SK-N-SH (cell line): Measurements from ENCODE around the gene CEP95.

Experiments used
- FOXM1 ChIP-seq: IDR thresholded peaks from 2 replicates; pipeline ENCODE4 v1.4.0; 2012; ENCODE audit warnings: low read depth, mild to moderate bottlenecking
- JUND ChIP-seq: IDR thresholded peaks from 2 replicates; pipeline ENCODE4 v1.4.0; 2012
- POLR2AphosphoS5 ChIP-seq: IDR thresholded peaks from 2 replicates; pipeline ENCODE4 v1.6.1; 2012; ENCODE audit warnings: low read depth, low read length
- RCOR1 ChIP-seq: fragments of 150-350 bp; IDR thresholded peaks from 2 replicates; pipeline ENCODE4 v1.6.1; 2017; ENCODE audit warnings: antibody characterized with exemption, low read length
- SIN3A ChIP-seq: IDR thresholded peaks from 2 replicates; pipeline ENCODE4 v1.6.1; 2012; ENCODE audit warnings: low read depth, mild to moderate bottlenecking, low read length, moderate library complexity, borderline replicate concordance
- TAF1 ChIP-seq: IDR thresholded peaks from 2 replicates; pipeline ENCODE4 v1.6.1; 2012; ENCODE audit warnings: low read depth, mild to moderate bottlenecking, low read length, moderate library complexity, borderline replicate concordance
- TF ChIP-seq, protein P1 (sequence below): fragments of 200-600 bp; sonication (generic); IDR thresholded peaks from 2 replicates; pipeline ENCODE4 v1.6.1; 2017; ENCODE audit warnings: antibody characterized with exemption, mild to moderate bottlenecking, moderate library complexity
- TF ChIP-seq, protein P2 (sequence below): fragments of 150-350 bp; IDR thresholded peaks from 2 replicates; pipeline ENCODE4 v1.6.1; 2017; ENCODE audit warnings: antibody characterized with exemption, low read length, low read depth, borderline replicate concordance

GRCh38 chr17:64457156-64457555 lies 49.6 kb upstream of the CEP95 start:
- TF ChIP-seq SIN3A = no peak
- TF ChIP-seq TAF1 = no peak
- TF ChIP-seq, protein P1, sequence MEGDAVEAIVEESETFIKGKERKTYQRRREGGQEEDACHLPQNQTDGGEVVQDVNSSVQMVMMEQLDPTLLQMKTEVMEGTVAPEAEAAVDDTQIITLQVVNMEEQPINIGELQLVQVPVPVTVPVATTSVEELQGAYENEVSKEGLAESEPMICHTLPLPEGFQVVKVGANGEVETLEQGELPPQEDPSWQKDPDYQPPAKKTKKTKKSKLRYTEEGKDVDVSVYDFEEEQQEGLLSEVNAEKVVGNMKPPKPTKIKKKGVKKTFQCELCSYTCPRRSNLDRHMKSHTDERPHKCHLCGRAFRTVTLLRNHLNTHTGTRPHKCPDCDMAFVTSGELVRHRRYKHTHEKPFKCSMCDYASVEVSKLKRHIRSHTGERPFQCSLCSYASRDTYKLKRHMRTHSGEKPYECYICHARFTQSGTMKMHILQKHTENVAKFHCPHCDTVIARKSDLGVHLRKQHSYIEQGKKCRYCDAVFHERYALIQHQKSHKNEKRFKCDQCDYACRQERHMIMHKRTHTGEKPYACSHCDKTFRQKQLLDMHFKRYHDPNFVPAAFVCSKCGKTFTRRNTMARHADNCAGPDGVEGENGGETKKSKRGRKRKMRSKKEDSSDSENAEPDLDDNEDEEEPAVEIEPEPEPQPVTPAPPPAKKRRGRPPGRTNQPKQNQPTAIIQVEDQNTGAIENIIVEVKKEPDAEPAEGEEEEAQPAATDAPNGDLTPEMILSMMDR = no peak
- TF ChIP-seq, protein P2, sequence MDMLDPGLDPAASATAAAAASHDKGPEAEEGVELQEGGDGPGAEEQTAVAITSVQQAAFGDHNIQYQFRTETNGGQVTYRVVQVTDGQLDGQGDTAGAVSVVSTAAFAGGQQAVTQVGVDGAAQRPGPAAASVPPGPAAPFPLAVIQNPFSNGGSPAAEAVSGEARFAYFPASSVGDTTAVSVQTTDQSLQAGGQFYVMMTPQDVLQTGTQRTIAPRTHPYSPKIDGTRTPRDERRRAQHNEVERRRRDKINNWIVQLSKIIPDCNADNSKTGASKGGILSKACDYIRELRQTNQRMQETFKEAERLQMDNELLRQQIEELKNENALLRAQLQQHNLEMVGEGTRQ = no peak
- TF ChIP-seq FOXM1 = no peak
- TF ChIP-seq RCOR1 = no peak
- TF ChIP-seq JUND = no peak
- no peak for TF ChIP-seq POLR2AphosphoS5
